GM12878 (cell line): Measurements from ENCODE around the gene SNX12.

Source experiments
- CEBPZ ChIP-seq: fragments of 150-350 bp; IDR thresholded peaks from 2 replicates; pipeline ENCODE4 v1.6.1; 2016; ENCODE audit warnings: low read depth, low read length
- CHD2 ChIP-seq: IDR thresholded peaks from 2 replicates; pipeline ENCODE4 v1.6.1; 2011; ENCODE audit warnings: low read depth, low read length, improper control_type of control experiment, borderline replicate concordance
- CTCF ChIP-seq, 3 experiments: IDR thresholded peaks in 2 of 3; conservative IDR thresholded peaks in 1 of 3; 2 replicates each; pipeline ENCODE4 v1.5.1; 2011; ENCODE audit warnings: low read depth in 3 of 3, low read length in 3 of 3, mild to moderate bottlenecking in 3 of 3, control low read depth in 2 of 3, moderate library complexity in 2 of 3, inconsistent platforms in 1 of 3, mixed read lengths in 1 of 3; ENCODE audit not compliant: control insufficient read depth in 2 of 3, insufficient read depth in 1 of 3; ENCODE audit errors: extremely low read depth in 1 of 3
- EP300 ChIP-seq, 2 experiments: fragments of 150-350 bp in 1 of 2; IDR thresholded peaks; 2 replicates each; pipeline ENCODE4 v1.6.1; 2011 to 2012; ENCODE audit warnings: low read depth in 2 of 2, low read length in 2 of 2, borderline replicate concordance in 1 of 2, improper control_type of control experiment in 1 of 2, inconsistent platforms in 1 of 2; ENCODE audit not compliant: control insufficient read depth in 1 of 2
- KAT2A ChIP-seq: conservative IDR thresholded peaks from 2 replicates; pipeline ENCODE4 v1.6.1; 2011; ENCODE audit warnings: low read depth, low read length; ENCODE audit not compliant: control insufficient read depth
- NBN ChIP-seq: fragments of 450-650 bp; IDR thresholded peaks from 2 replicates; pipeline ENCODE4 v1.6.1; 2016
- PKNOX1 ChIP-seq: fragments of 450-650 bp; IDR thresholded peaks from 2 replicates; pipeline ENCODE4 v1.6.1; 2016; ENCODE audit warnings: mild to moderate bottlenecking
- TAF1 ChIP-seq: IDR thresholded peaks from 2 replicates; pipeline ENCODE4 v1.6.1; 2011; ENCODE audit warnings: mild to moderate bottlenecking, low read depth, low read length, borderline replicate concordance
- ZNF24 ChIP-seq: fragments of 450-650 bp; IDR thresholded peaks from 2 replicates; pipeline ENCODE4 v1.6.1; 2017; ENCODE audit warnings: antibody characterized with exemption, mild to moderate bottlenecking
- ZNF592 ChIP-seq: fragments of 450-650 bp; IDR thresholded peaks from 2 replicates; pipeline ENCODE4 v1.6.1; 2017; ENCODE audit warnings: mild to moderate bottlenecking, moderate library complexity

GRCh38 chrX:71091263-71091662 lies 23.1 kb upstream of the SNX12 start:
- TF ChIP-seq TAF1 (no peak), CTCF (IDR thresholded peaks at IDR 0.05 in 2 of 3, conservative IDR thresholded peaks at IDR 0.05 in 1 of 3; ENCODE audit: control insufficient read depth in 2 of 3, extremely low read depth in 1 of 3, insufficient read depth in 1 of 3, low read depth in 3 of 3, low read length in 3 of 3) (no peak), CHD2 (no peak), NBN (no peak), CEBPZ (no peak), ZNF592 (no peak), PKNOX1 (no peak), ZNF24 (no peak), KAT2A (no peak), EP300 (IDR thresholded peaks at IDR 0.05; ENCODE audit: borderline replicate concordance in 1 of 2, control insufficient read depth in 1 of 2, low read depth in 2 of 2, low read length in 2 of 2) (no peak)
